ENCODE data around the gene OR13C2.
"Not testable (repeated sequence)": the region's sequence is repeated elsewhere in the genome, so short reads cannot be mapped to it uniquely, and the experiment has no call there.

Gene OR13C2, protein sequence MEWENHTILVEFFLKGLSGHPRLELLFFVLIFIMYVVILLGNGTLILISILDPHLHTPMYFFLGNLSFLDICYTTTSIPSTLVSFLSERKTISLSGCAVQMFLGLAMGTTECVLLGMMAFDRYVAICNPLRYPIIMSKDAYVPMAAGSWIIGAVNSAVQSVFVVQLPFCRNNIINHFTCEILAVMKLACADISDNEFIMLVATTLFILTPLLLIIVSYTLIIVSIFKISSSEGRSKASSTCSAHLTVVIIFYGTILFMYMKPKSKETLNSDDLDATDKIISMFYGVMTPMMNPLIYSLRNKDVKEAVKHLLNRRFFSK

GRCh38 chr9:104605527-104605926 lies at the start of gene OR13C2:
Gene OR13C2, minus strand, starts transcription at chr9:104605627. Its CDS starts 0 bp downstream, at chr9:104605627.
- not testable (repeated sequence) for DNase-seq

DNA sequence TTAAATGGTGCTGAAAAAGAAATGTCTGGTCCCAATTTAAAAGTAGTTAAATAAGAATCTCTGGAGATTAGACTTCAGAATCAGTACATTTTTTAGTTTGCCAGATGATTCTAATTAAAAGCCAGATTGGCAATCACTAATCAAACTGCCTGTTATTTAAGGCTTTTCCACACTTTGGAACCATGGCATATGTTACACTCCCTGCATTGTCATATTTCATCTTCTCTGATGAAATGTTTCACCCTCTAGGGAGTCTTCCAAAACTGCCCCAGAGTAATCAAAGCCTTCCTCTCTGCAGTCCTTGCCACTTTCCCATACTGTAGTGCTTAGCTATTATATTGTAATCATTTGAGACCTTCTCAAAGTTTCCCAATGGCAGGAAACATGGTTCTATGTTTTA lies 30.0 kb upstream of the OR13C2 start:
- no peak for DNase-seq

GRCh38 chr9:104633976-104634520 lies 28.6 kb upstream of the OR13C2 start:
- no peak for DNase-seq

DNA sequence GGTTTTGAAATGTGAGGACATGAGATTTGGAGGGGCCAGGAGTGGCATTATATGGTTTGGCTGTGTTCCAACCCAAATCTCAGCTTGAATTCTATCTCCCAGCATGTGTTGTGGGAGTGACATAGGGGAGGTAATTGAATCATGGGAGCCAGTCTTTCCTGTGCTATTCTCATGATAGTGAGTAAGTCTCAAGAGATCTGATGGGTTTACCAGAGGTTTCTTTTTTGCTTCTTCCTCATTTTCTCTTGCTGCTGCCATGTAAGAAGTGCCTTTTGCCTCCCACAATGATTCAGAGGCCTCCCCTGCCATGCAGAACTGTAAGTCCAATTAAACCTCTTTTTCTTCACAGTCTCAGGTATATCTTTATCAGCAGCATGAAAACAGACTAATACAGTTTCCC lies 20.5 kb upstream of the OR13C2 start:
- peak; percentile 4 for DNase-seq

- no peak for DNase-seq
Measured at GRCh38 chr9:104618104-104618503, 12.7 kb upstream of the OR13C2 start, which contains the start of gene OR13C9. Gene OR13C9, minus strand, starts transcription at chr9:104618204. Its CDS starts 0 bp downstream, at chr9:104618204.

DNA sequence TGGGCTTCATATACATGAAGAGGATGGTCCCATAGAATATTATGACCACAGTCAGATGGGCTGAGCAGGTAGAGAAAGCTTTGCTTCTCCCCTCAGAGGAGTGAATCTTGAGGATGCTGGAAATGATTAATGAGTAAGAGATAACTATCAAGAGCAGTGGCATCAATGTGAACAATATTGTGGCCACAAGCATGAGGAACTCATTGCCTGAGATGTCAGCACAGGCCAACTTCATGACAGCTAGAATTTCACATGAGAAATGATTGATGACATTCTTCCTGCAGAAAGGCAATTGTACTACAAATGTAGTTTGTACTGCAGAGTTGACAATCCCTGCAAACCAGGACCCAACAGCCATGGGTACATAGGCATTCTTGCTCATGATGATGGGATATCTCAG lies 12.0 kb upstream of the OR13C2 start:
- no peak for DNase-seq

- no peak for DNase-seq
Measured at GRCh38 chr9:104611213-104611612, 5.8 kb upstream of the OR13C2 start.

- peak; percentile 53 for DNase-seq
Measured at GRCh38 chr9:104608336-104608735, 2.9 kb upstream of the OR13C2 start.

DNA sequence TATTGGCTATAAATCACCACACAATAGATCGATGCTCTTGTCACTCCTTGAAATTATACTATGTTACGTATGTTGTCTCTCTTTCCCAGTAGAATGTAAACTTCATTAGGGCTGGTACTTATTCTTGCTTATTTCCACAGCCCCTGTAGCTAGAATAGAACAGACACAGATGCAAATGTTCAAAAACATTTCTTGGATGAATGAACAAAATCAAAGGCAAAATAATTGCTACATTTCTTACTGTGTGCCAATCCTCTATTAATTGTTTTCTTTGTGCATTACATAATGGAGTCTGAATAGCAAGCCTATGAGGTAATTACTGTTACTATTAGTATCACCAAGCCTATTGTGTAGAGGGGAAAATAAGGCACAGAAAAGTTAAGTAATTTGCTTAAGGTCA lies 725 bp upstream of the OR13C2 start:
- DNase-seq: no peak

- DNase-seq: no peak
Measured at GRCh38 chr9:104604801-104605200, 626 bp downstream of the OR13C2 start.

DNA sequence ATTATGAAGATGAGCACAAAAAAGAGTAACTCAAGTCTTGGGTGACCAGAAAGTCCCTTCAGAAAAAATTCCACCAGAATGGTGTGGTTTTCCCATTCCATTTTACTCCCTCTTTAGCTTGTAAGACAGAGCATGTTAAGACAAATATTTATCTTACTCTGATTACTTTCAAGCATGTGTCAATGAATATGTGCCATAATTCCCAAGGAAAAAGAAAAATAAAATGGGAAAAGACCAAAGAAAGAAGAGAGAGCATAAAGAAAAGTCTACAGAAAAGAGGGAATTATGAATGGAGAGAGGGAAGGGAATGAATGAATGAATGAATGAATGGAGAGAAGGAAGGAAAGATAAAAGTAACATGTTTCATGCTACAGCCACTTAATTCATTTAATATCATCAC lies 6.1 kb downstream of the OR13C2 start, which contains the start of gene OR13C5:
OR13C5 (minus strand) TSS at position 101 of the 400 bp plus-strand sequence; CDS start at position 101, 0 bp downstream.
- DNase-seq: not testable (repeated sequence)

DNA sequence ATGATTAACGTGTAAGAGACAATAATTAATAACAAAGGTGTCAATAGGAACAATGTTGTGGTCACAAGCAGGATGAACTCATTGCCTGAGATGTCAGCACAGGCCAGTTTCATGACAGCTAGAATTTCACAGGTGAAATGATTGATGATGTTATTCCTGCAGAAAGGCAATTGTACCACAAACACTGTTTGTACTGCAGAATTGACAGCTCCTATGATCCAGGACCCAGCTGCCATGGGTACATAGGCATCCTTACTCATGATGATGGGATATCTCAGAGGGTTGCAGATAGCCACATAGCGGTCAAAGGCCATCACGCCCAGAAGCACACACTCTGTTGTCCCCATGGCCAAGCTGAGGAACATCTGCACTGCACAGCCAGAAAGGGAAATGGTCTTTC lies 6.7 kb downstream of the OR13C2 start:
- DNase-seq: not testable (repeated sequence)

- DNase-seq: no peak
Measured at GRCh38 chr9:104589626-104590025, 15.8 kb downstream of the OR13C2 start.

- no peak for DNase-seq
Measured at GRCh38 chr9:104586496-104587180, 18.8 kb downstream of the OR13C2 start.

GRCh38 chr9:104580562-104580961 lies 24.9 kb downstream of the OR13C2 start:
- no peak for DNase-seq

DNA sequence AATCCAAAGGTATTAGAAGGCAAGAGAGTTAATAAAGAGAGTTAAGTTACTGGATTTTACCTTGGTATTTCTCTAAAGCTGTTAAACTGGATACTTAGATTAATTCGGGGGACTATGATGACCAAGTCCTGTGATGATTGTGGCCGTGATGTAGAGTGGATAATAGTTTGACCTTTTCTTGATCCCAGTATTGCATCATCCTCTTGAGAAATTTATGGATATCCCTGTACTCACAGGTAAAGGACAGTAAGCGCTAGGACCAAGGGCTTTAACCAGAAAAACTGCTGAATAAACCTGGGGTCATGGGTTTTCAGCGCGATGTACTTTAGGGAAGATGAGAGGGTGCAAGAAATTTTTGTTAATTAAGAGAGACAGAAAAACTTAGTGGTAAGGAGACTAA lies 28.2 kb downstream of the OR13C2 start:
- no peak for DNase-seq

- DNase-seq: no peak
Measured at GRCh38 chr9:104575456-104575855, 30.0 kb downstream of the OR13C2 start.

DNA sequence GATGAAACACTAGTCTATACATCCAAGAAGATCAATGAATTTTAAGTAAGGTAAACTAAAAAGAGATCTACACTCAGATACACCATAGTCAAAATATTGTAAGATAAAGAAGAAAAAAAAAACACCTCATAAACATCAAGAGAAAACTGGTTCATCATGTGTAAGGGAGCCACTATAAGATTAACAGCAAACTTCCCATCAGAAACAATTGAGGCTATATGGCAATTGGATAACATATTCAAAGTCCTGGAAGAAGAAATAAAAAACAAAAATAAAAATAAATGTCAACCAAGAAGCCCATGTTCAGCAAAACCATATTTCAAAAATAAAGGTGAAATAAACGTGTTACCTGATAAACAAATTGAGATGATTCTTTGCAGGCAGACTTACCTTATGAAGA lies 32.8 kb downstream of the OR13C2 start:
- DNase-seq: no peak

GRCh38 chr9:104568868-104569267 lies 36.6 kb downstream of the OR13C2 start, which contains the start of gene OR13C8:
Gene OR13C8, plus strand, starts transcription at chr9:104569168. Its CDS starts 0 bp downstream, at chr9:104569168.
- no peak for DNase-seq

GRCh38 chr9:104564358-104564757 lies 41.1 kb downstream of the OR13C2 start:
- no peak for DNase-seq

- DNase-seq: no peak
Measured at GRCh38 chr9:104556830-104557634, 48.4 kb downstream of the OR13C2 start.

- no peak for DNase-seq
Measured at GRCh38 chr9:104555521-104555920, 49.9 kb downstream of the OR13C2 start.

Data from hematopoietic multipotent progenitor cell treated with erythropoietin and hydrocortisone succinate and interleukin-3 and kit ligand, for 4 days (in vitro differentiated cells).